Measurements from ENCODE around the gene R3HCC1L.

DNA sequence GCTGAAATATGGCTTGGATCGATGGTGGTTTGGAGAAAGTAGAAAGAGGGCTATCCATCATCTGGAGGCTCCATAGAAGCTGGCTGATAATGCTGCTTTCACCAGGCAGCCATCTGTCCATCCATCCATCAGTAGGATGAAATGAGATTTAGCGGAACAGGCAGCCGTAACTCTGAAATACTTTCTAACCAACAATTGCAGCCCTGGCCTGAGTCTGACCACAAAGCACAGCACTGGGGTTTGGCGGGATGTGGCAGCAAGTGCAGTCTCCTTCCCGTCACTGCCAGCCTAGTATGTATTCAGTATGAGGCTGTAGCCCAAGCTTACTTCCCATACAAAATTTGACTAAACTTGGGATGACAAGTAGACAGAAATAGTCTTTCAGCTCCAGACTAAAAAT lies 38.0 kb downstream of the R3HCC1L start:
- TF ChIP-seq EZH2 (IDR thresholded peaks at IDR 0.05; ENCODE audit: borderline replicate concordance) (no peak), EZH2phosphoT487 (IDR thresholded peaks at IDR 0.05; ENCODE audit: low read depth, severe bottlenecking, unreplicated experiment) (no peak)
